IMR-90 (cell line): ENCODE results near the gene ZNFX1. TPM values are rescaled to one million over a fixed set of nuclear protein-coding genes. Genes with fewer than 3 reads are reported as not detected.

Experiments
- ATAC-seq: fragments of 200-7000 bp; cut with Tn5 transposase; 2 replicates; pipeline ENCODE4 v1.9.1; 2020; ENCODE audit warnings: low read depth, mild to moderate bottlenecking, moderate library complexity
- BruUV-seq: library from RNA; stranded (reverse); fragments of 400-500 nt; replicated peaks from 2 replicates; lab custom pipeline; 2021; lab: Mats Ljungman, UMichigan
- CTCF ChIA-PET: fragments of 300-600 bp; formaldehyde crosslinking; extraction: SDS; loops from one replicate; lab custom pipeline; 2021; ENCODE audit warnings: antibody characterized with exemption; lab: Yijun Ruan, JAX
- POLR2A ChIA-PET: fragments of 300-600 bp; sonication (Branson Sonifier 250); formaldehyde crosslinking; loops from one replicate; lab custom pipeline; 2022; ENCODE audit warnings: antibody characterized with exemption; ENCODE audit not compliant: unreplicated experiment; lab: Charles Lee
- DNase-seq: peaks from one replicate; pipeline ENCODE4 v3.0.0; 2013
- H2AFZ ChIP-seq: replicated peaks from 2 replicates; pipeline ENCODE3; 2013; ENCODE audit warnings: low read length, mild to moderate bottlenecking; ENCODE audit not compliant: poor library complexity
- H2AK5ac ChIP-seq: 2 replicates; pipeline ENCODE4 v1.6.1; 2013; ENCODE audit warnings: low read depth, low read length, inconsistent platforms
- H2AK9ac ChIP-seq: replicated peaks from 2 replicates; pipeline ENCODE3; 2013; ENCODE audit warnings: mild to moderate bottlenecking, low read depth, low read length, moderate library complexity; ENCODE audit not compliant: poor library complexity
- H2BK120ac ChIP-seq: 2 replicates; pipeline ENCODE4 v1.6.1; 2013; ENCODE audit warnings: low read depth, low read length, inconsistent platforms
- H2BK15ac ChIP-seq: 3 replicates; pipeline ENCODE4 v1.6.1; 2013; ENCODE audit warnings: low read depth, low read length, inconsistent platforms
- H2BK20ac ChIP-seq: 2 replicates; pipeline ENCODE4 v1.6.1; 2013; ENCODE audit warnings: low read depth, mild to moderate bottlenecking, inconsistent platforms, low read length, moderate library complexity
- H2BK5ac ChIP-seq: 2 replicates; pipeline ENCODE4 v1.6.1; 2013; ENCODE audit warnings: mild to moderate bottlenecking, low read depth, low read length, inconsistent platforms; ENCODE audit not compliant: poor library complexity, severe bottlenecking
- H3K14ac ChIP-seq: replicated peaks from 2 replicates; pipeline ENCODE4 v1.6.1; 2013; ENCODE audit warnings: low read depth, low read length, inconsistent platforms
- H3K18ac ChIP-seq: 2 replicates; pipeline ENCODE4 v1.6.1; 2013; ENCODE audit warnings: low read depth, low read length, control low read depth
- H3K23ac ChIP-seq: 2 replicates; pipeline ENCODE4 v1.6.1; 2013; ENCODE audit warnings: low read depth, low read length, inconsistent platforms
- H3K27ac ChIP-seq: 2 replicates; pipeline ENCODE4 v1.5.1; 2013; ENCODE audit warnings: mild to moderate bottlenecking, control low read depth, low read length; ENCODE audit not compliant: insufficient read depth
- H3K27me3 ChIP-seq: 2 replicates; pipeline ENCODE4 v1.6.1; 2013; ENCODE audit warnings: low read length; ENCODE audit not compliant: control insufficient read depth, insufficient read depth
- H3K36me3 ChIP-seq: 2 replicates; pipeline ENCODE4 v1.6.1; 2013; ENCODE audit warnings: low read length, mixed read lengths; ENCODE audit not compliant: control insufficient read depth, insufficient read depth
- H3K4ac ChIP-seq: 2 replicates; pipeline ENCODE4 v1.6.1; 2013; ENCODE audit warnings: low read depth, low read length, inconsistent platforms
- H3K4me1 ChIP-seq: 2 replicates; pipeline ENCODE4 v1.6.1; 2013; ENCODE audit warnings: low read length, mixed read lengths; ENCODE audit not compliant: control insufficient read depth, insufficient read depth
- H3K4me2 ChIP-seq: 2 replicates; pipeline ENCODE4 v1.6.1; 2013; ENCODE audit warnings: low read depth, mild to moderate bottlenecking, control low read depth, low read length, moderate library complexity
- H3K4me3 ChIP-seq: 2 replicates; pipeline ENCODE4 v1.5.1; 2013; ENCODE audit warnings: low read depth, mild to moderate bottlenecking, control low read depth, low read length, moderate library complexity; ENCODE audit not compliant: insufficient read depth
- H3K56ac ChIP-seq: 2 replicates; pipeline ENCODE4 v1.6.1; 2013; ENCODE audit warnings: low read length, inconsistent platforms; ENCODE audit not compliant: insufficient read depth; ENCODE audit errors: extremely low read depth
- H3K79me1 ChIP-seq, 2 experiments: 2 replicates each; pipeline ENCODE4 v1.6.1; 2013; ENCODE audit warnings: low read length in 2 of 2, inconsistent platforms in 1 of 2, low read depth in 1 of 2
- H3K9ac ChIP-seq: 2 replicates; pipeline ENCODE4 v1.6.1; 2013; ENCODE audit warnings: low read depth, low read length, control low read depth
- H3K9me1 ChIP-seq: 2 replicates; pipeline ENCODE4 v1.6.1; 2013; ENCODE audit warnings: low read length, inconsistent platforms; ENCODE audit not compliant: insufficient read depth
- H3K9me3 ChIP-seq: 2 replicates; pipeline ENCODE4 v1.6.1; 2013; ENCODE audit warnings: low read length; ENCODE audit not compliant: control insufficient read depth, insufficient read depth
- H4K20me1 ChIP-seq: 2 replicates; pipeline ENCODE4 v1.6.1; 2013; ENCODE audit warnings: low read length, inconsistent platforms; ENCODE audit not compliant: insufficient read depth
- H4K5ac ChIP-seq: 2 replicates; pipeline ENCODE4 v1.6.1; 2013; ENCODE audit warnings: mild to moderate bottlenecking, low read depth, low read length, control low read depth
- H4K8ac ChIP-seq, 2 experiments: 2 replicates each; pipeline ENCODE4 v1.6.1; 2013; ENCODE audit warnings: low read depth in 2 of 2, low read length in 2 of 2, control low read depth in 1 of 2, inconsistent platforms in 1 of 2
- H4K91ac ChIP-seq: 2 replicates; pipeline ENCODE4 v1.6.1; 2013; ENCODE audit warnings: low read depth, low read length, inconsistent platforms; ENCODE audit not compliant: insufficient read depth
- CHD1 ChIP-seq: IDR thresholded peaks from 2 replicates; pipeline ENCODE4 v1.6.1; 2012; ENCODE audit warnings: low read depth, low read length, improper control_type of control experiment
- ELK1 ChIP-seq: fragments of 150-350 bp; IDR thresholded peaks from 2 replicates; pipeline ENCODE4 v1.6.1; 2016; ENCODE audit warnings: low read depth, mild to moderate bottlenecking, low read length, moderate library complexity, borderline replicate concordance
- MAFK ChIP-seq: IDR thresholded peaks from 2 replicates; pipeline ENCODE4 v1.6.1; 2012; ENCODE audit warnings: low read depth, low read length, improper control_type of control experiment
- MAZ ChIP-seq: IDR thresholded peaks from 2 replicates; pipeline ENCODE4 v1.6.1; 2012; ENCODE audit warnings: low read depth, mild to moderate bottlenecking, low read length, improper control_type of control experiment, moderate library complexity, borderline replicate concordance
- NFE2L2 ChIP-seq: fragments of 150-350 bp; IDR thresholded peaks from 2 replicates; pipeline ENCODE4 v1.6.1; 2016; ENCODE audit warnings: low read depth, mild to moderate bottlenecking, low read length
- POLR2A ChIP-seq: IDR thresholded peaks from 2 replicates; pipeline ENCODE4 v1.6.1; 2012; ENCODE audit warnings: mild to moderate bottlenecking, low read depth, low read length
- RAD21 ChIP-seq: IDR thresholded peaks from 2 replicates; pipeline ENCODE4 v1.6.1; 2012; ENCODE audit warnings: low read length, improper control_type of control experiment
- RCOR1 ChIP-seq: IDR thresholded peaks from 2 replicates; pipeline ENCODE4 v1.6.1; 2012; ENCODE audit warnings: mild to moderate bottlenecking, low read length, improper control_type of control experiment; ENCODE audit not compliant: insufficient replicate concordance
- RFX5 ChIP-seq: IDR thresholded peaks from 2 replicates; pipeline ENCODE4 v1.8.0; 2012; ENCODE audit warnings: low read depth, mild to moderate bottlenecking, low read length, moderate library complexity
- WGBS, 2 experiments: methylation state at CpG; one replicate each; pipeline versions ENCODE4 v1.1.5 to v1.1.7; 2013; ENCODE audit warnings: missing lambda C conversion rate in 2 of 2; ENCODE audit not compliant: insufficient read length in 1 of 2; ENCODE audit errors: extremely low coverage in 2 of 2; 5-methylcytosine and 5-hydroxymethylcytosine counted together
- dilution Hi-C: fragments of 300-500 bp; cut with HindIII; formaldehyde crosslinking; loops from one replicate; pipeline ENCODE4 v1.14.3; 2018; ENCODE audit warnings: low sequenced_read_pairs; ENCODE audit not compliant: unreplicated experiment
- in situ Hi-C: fragments of 300-500 bp; cut with MboI; formaldehyde crosslinking; loops from 3 replicates; pipeline ENCODE4 v1.14.3; 2019; ENCODE audit warnings: low sequenced_read_pairs, inconsistent platforms, mixed read lengths
- intact Hi-C: fragments of 100-400 bp; cut with micrococcal nuclease; formaldehyde crosslinking; loops from 2 replicates; pipeline ENCODE4 v1.10.0; 2022
- polyA plus RNA-seq, 3 experiments: library from polyadenylated mRNA; depleted of rRNA; stranded (reverse); fragments of >200 nt; gene quantifications; 2 replicates each; pipeline ENCODE4 v1.2.3, GENCODE V29; 2012; ENCODE audit warnings: low replicate concordance in 1 of 3
- total RNA-seq: library from RNA; depleted of rRNA; stranded (reverse); fragments of >200 nt; gene quantifications from 2 replicates; pipeline ENCODE4 v1.2.3, GENCODE V29; 2012
- TF ChIP-seq, protein P1 (sequence below): conservative IDR thresholded peaks from 2 replicates; pipeline ENCODE4 v1.5.1; 2012; ENCODE audit warnings: mild to moderate bottlenecking, low read depth, low read length, improper control_type of control experiment
- TF ChIP-seq, protein P2 (sequence below): fragments of 150-350 bp; IDR thresholded peaks from 2 replicates; pipeline ENCODE4 v1.6.1; 2017; ENCODE audit warnings: mild to moderate bottlenecking, antibody characterized with exemption, low read length, low read depth

The ZNFX1 gene
- total and polyA plus RNA-seq, 2 of the 4 experiments (the other 2 are of a cell fraction) = 10.9 to 60.9 TPM

DNA sequence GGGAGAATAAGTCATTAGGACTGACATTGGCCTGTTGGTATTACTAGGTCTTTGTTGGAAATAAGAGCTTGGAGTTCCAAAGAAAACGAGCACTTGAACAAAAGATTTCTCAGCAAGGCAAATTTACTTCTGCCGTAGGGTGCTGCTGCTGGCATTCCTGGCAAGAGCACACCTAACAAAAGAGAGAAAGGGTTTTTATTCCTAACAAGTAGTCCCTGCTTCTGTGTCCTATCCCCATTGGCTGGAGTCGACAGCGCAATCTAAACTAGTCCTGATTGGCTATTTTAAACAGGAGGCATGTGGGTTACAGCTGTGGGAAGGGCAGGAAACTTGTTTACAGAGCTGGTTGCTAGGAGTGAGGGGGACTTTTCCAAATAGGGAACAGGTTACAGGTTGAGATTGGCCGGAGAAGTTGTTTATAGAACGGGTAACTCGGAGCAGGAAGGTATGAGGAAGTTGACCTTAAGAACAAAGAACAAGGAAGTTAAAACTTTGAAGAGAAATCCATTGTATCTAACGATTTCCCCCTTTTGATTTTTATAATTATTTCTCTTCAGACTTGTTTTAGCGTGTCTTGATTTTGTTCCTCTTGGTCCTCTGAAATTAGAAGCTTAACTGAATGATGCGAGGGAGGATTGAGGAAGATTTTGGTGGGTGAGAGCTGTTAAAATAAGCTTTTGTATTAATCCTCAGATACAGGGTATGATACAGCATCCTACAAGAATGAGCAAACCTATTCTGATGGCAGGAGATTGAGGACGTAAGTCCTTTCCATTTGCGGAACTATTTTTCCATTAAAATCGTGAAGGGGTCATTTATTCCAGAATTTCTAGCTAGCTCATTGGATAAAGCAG, 3.4 kb upstream of the ZNFX1 start (continued):
- TF ChIP-seq MAZ = no peak

GRCh38 chr20:49280463-49281058, 2.7 kb upstream of the ZNFX1 start:
- BruUV-seq = no TSS peak
- intact Hi-C loops (no loop called here), in situ Hi-C loops (no loop called here), dilution Hi-C loops (no loop called here)
- H3K56ac ChIP-seq = no peak overlapping the region
- peak overlapping the region; percentile 73; the same call in 1 of the 2 replicates for H3K23ac ChIP-seq
- ATAC-seq (no peak), DNase-seq (no peak)
- H3K4me3 ChIP-seq = peak overlapping the region; percentile 53; the same call in 1 of the 2 replicates
- no peak overlapping the region for H3K27ac ChIP-seq
- H3K9me3 ChIP-seq = peaks cover 12% of the 10 kb centered on the region
- ChIA-PET POLR2A (interaction anchor here (0.7 kb wide), 1 partner anchor 205 kb away, joined by 3 read pairs; no protein-coding TSS in a partner anchor), CTCF (no interaction called here)
- 0 out of 4 replicates have a peak overlapping the region, but pooled peaks of 1 of the 2 experiments have one; percentile 10 for H4K8ac ChIP-seq
- H4K91ac ChIP-seq = no peak overlapping the region
- no peak overlapping the region for H4K5ac ChIP-seq
- no peak overlapping the region for H2BK120ac ChIP-seq
- no peak overlapping the region for H2BK5ac ChIP-seq
- H2BK20ac ChIP-seq = no peak overlapping the region
- no peak overlapping the region for H3K4ac ChIP-seq
- no peak overlapping the region for H3K9ac ChIP-seq
- WGBS, 2 experiments = no CpG with 5 or more reads among the region's 6 CpGs
- no peak overlapping the region for H2AFZ ChIP-seq
- peaks cover 6% of the 10 kb centered on the region for H3K9me1 ChIP-seq
- no peak overlapping the region for H2AK9ac ChIP-seq
- no peak overlapping the region for H3K18ac ChIP-seq
- peaks cover 27 to 77% of the 10 kb centered on the region in 2 experiments for H3K79me1 ChIP-seq
- H4K20me1 ChIP-seq = peaks cover 87% of the 10 kb centered on the region
- no peak overlapping the region for H2AK5ac ChIP-seq
- peaks cover 7% of the 10 kb centered on the region for H3K4me1 ChIP-seq
- H3K4me2 ChIP-seq = peak overlapping the region; percentile 73
- peak overlapping the region; percentile 27; the same call in 1 of the 2 replicates for H3K14ac ChIP-seq
- no peaks in the 10 kb centered on the region for H3K27me3 ChIP-seq
- H3K36me3 ChIP-seq = peaks cover 64% of the 10 kb centered on the region
- H2BK15ac ChIP-seq = no peak overlapping the region
- no peak for TF ChIP-seq ELK1
- no peak for TF ChIP-seq RAD21
- no peak for TF ChIP-seq RCOR1
- TF ChIP-seq, protein P1, sequence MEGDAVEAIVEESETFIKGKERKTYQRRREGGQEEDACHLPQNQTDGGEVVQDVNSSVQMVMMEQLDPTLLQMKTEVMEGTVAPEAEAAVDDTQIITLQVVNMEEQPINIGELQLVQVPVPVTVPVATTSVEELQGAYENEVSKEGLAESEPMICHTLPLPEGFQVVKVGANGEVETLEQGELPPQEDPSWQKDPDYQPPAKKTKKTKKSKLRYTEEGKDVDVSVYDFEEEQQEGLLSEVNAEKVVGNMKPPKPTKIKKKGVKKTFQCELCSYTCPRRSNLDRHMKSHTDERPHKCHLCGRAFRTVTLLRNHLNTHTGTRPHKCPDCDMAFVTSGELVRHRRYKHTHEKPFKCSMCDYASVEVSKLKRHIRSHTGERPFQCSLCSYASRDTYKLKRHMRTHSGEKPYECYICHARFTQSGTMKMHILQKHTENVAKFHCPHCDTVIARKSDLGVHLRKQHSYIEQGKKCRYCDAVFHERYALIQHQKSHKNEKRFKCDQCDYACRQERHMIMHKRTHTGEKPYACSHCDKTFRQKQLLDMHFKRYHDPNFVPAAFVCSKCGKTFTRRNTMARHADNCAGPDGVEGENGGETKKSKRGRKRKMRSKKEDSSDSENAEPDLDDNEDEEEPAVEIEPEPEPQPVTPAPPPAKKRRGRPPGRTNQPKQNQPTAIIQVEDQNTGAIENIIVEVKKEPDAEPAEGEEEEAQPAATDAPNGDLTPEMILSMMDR = no peak
- TF ChIP-seq POLR2A = no peak; the same call in 1 of the 2 replicates
- TF ChIP-seq CHD1 = no peak
- TF ChIP-seq NFE2L2 = no peak
- TF ChIP-seq, protein P2, sequence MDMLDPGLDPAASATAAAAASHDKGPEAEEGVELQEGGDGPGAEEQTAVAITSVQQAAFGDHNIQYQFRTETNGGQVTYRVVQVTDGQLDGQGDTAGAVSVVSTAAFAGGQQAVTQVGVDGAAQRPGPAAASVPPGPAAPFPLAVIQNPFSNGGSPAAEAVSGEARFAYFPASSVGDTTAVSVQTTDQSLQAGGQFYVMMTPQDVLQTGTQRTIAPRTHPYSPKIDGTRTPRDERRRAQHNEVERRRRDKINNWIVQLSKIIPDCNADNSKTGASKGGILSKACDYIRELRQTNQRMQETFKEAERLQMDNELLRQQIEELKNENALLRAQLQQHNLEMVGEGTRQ = no peak
- no peak for TF ChIP-seq RFX5
- no peak for TF ChIP-seq MAFK
